Astrocyte of the cerebellum (primary cell): ENCODE data around the gene ZNF546.
A peak's percentile ranks its signal among the peaks of the same experiment; 100 is the strongest.

Source experiments
- DNase-seq: peaks from one replicate; pipeline ENCODE4 v3.0.0-alpha.2; 2011; ENCODE audit warnings: low read depth
- H3K4me3 ChIP-seq: 2 replicates; pipeline ENCODE4 v1.5.1; 2011; ENCODE audit warnings: mild to moderate bottlenecking, low read depth, low read length, moderate library complexity
- CTCF ChIP-seq: IDR thresholded peaks from 2 replicates; pipeline ENCODE4 v1.5.1; 2012; ENCODE audit warnings: low read length, low read depth, moderate library complexity, mild to moderate bottlenecking; ENCODE audit errors: missing control alignments
- in situ Hi-C: cut with HindIII; loops from 2 replicates; pipeline ENCODE4 v1.10.0; 2017; ENCODE audit warnings: low sequenced_read_pairs

Gene ZNF546

GRCh38 chr19:39996218-39996810 is 546 bp upstream of the ZNF546 start:
- DNase-seq = peak; percentile 34
- in situ Hi-C loops = no loop called here
- no peak for TF ChIP-seq CTCF
- H3K4me3 ChIP-seq = peak overlapping the region; percentile 60

GRCh38 chr19:39997638-39998216 is 867 bp downstream of the ZNF546 start:
- DNase-seq = no peak
- H3K4me3 ChIP-seq = peak overlapping the region; percentile 60
- in situ Hi-C loops = no loop called here
- TF ChIP-seq CTCF = no peak

GRCh38 chr19:39998501-39998900 is 1.6 kb downstream of the ZNF546 start:
- DNase-seq = no peak
- in situ Hi-C loops = no loop called here
- no peak overlapping the region for H3K4me3 ChIP-seq
- TF ChIP-seq CTCF = no peak

- no peak for TF ChIP-seq CTCF
These were observed 8.9 kb downstream of the ZNF546 start for GRCh38 chr19:40005691-40006272.

GRCh38 chr19:40006273-40006691 is 9.4 kb downstream of the ZNF546 start:
- DNase-seq = peak; percentile 55
- TF ChIP-seq CTCF = no peak
- in situ Hi-C loops = no loop called here
- no peak overlapping the region for H3K4me3 ChIP-seq

More at GRCh38 chr19:40005691-40006272, 8.9 kb downstream of the ZNF546 start:
- H3K4me3 ChIP-seq = no peak overlapping the region
- no peak for DNase-seq
- in situ Hi-C loops = no loop called here

GRCh38 chr19:40009674-40010073 is 12.8 kb downstream of the ZNF546 start:
- in situ Hi-C loops = no loop called here
- H3K4me3 ChIP-seq = no peak overlapping the region
- TF ChIP-seq CTCF = no peak
- no peak for DNase-seq
